ENCODE measurements around the gene PRSS56.
"Not testable (repeated sequence)": the region's sequence is repeated elsewhere in the genome, so short reads cannot be mapped to it uniquely, and the experiment has no call there.

The PRSS56 gene

GRCh38 chr2:232525791-232526371, 5.7 kb downstream of the PRSS56 start, which contains the start of gene CHRND:
Gene CHRND (plus strand): TSS chr2:232526160. CDS start chr2:232526216, 56 bp downstream.
- peak; percentile 32 for DNase-seq (ENCODE audit: low spot score)

GRCh38 chr2:232526372-232526941, 6.3 kb downstream of the PRSS56 start:
- no peak for DNase-seq (ENCODE audit: low spot score)

GRCh38 chr2:232527905-232528470, 7.8 kb downstream of the PRSS56 start:
- DNase-seq (ENCODE audit: low spot score): no peak

GRCh38 chr2:232528746-232529460, 8.7 kb downstream of the PRSS56 start:
- no peak for DNase-seq (ENCODE audit: low spot score)

GRCh38 chr2:232529806-232530547, 9.8 kb downstream of the PRSS56 start:
- no peak for DNase-seq (ENCODE audit: low spot score)

- DNase-seq (ENCODE audit: low spot score): no peak
Measured at GRCh38 chr2:232530626-232531260, 10.6 kb downstream of the PRSS56 start.

- no peak for DNase-seq (ENCODE audit: low spot score)
Measured at GRCh38 chr2:232532419-232532818, 12.2 kb downstream of the PRSS56 start.

GRCh38 chr2:232532821-232533220, 12.6 kb downstream of the PRSS56 start:
- DNase-seq (ENCODE audit: low spot score): not testable (repeated sequence)

- no peak for DNase-seq (ENCODE audit: low spot score)
Measured at GRCh38 chr2:232533944-232534710, 13.9 kb downstream of the PRSS56 start.

- DNase-seq (ENCODE audit: low spot score): no peak
Measured at GRCh38 chr2:232534940-232535651, 14.9 kb downstream of the PRSS56 start.

GRCh38 chr2:232535761-232536530, 15.8 kb downstream of the PRSS56 start:
- no peak for DNase-seq (ENCODE audit: low spot score)

- no peak for DNase-seq (ENCODE audit: low spot score)
Measured at GRCh38 chr2:232537079-232537478, 16.9 kb downstream of the PRSS56 start.

- DNase-seq (ENCODE audit: low spot score): no peak
Measured at GRCh38 chr2:232537499-232537898, 17.3 kb downstream of the PRSS56 start.

GRCh38 chr2:232538671-232539070, 18.5 kb downstream of the PRSS56 start:
- no peak for DNase-seq (ENCODE audit: low spot score)

- DNase-seq (ENCODE audit: low spot score): no peak
Measured at GRCh38 chr2:232539298-232540231, 19.4 kb downstream of the PRSS56 start, which contains the start of gene CHRNG. Gene CHRNG (plus strand): TSS chr2:232539692. CDS start chr2:232539748, 56 bp downstream.

GRCh38 chr2:232540441-232541041, 20.4 kb downstream of the PRSS56 start:
- DNase-seq (ENCODE audit: low spot score): no peak

- no peak for DNase-seq (ENCODE audit: low spot score)
Measured at GRCh38 chr2:232541195-232541960, 21.2 kb downstream of the PRSS56 start.

Measured in hepatic stellate cell (primary cell).